ENCODE measurements around the gene SETDB2.

SETDB2 gene, protein sequence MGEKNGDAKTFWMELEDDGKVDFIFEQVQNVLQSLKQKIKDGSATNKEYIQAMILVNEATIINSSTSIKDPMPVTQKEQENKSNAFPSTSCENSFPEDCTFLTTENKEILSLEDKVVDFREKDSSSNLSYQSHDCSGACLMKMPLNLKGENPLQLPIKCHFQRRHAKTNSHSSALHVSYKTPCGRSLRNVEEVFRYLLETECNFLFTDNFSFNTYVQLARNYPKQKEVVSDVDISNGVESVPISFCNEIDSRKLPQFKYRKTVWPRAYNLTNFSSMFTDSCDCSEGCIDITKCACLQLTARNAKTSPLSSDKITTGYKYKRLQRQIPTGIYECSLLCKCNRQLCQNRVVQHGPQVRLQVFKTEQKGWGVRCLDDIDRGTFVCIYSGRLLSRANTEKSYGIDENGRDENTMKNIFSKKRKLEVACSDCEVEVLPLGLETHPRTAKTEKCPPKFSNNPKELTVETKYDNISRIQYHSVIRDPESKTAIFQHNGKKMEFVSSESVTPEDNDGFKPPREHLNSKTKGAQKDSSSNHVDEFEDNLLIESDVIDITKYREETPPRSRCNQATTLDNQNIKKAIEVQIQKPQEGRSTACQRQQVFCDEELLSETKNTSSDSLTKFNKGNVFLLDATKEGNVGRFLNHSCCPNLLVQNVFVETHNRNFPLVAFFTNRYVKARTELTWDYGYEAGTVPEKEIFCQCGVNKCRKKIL

GRCh38 chr13:49443704-49444523 is at the start of gene SETDB2, which contains the start of gene CAB39L:
TSS of gene SETDB2 (plus strand) at chr13:49444274. CDS start at chr13:49451894, 7,620 bp downstream.
TSS of gene CAB39L (minus strand) at chr13:49444064. CDS start at chr13:49382910, 61,154 bp downstream.
- DNase-seq, result peak; percentile 99

GRCh38 chr13:49395451-49395865 is 48.6 kb upstream of the SETDB2 start:
- DNase-seq, result no peak

GRCh38 chr13:49395878-49396380 is 48.1 kb upstream of the SETDB2 start:
- no peak for DNase-seq

- no peak for DNase-seq
These were observed 44.1 kb upstream of the SETDB2 start for GRCh38 chr13:49399801-49400472.

- no peak for DNase-seq
These were observed 43.1 kb upstream of the SETDB2 start for GRCh38 chr13:49400755-49401659.

- no peak for DNase-seq
These were observed 39.9 kb upstream of the SETDB2 start for GRCh38 chr13:49403996-49404702.

DNA sequence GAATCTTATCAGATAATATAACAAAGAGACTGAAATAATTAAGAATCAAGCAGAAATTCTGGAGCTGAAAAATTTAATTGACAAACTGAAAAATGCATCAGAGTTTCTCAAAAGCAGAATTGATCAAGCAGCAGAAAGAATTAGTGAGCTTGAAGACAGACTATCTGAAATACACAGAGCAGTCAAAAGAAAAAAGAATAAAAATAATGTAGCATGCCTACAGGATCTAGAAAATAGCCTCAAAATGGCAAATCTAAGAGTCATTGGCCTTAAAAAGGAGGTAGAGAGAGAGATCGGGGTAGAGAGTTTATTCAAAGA is 39.4 kb upstream of the SETDB2 start:
- no peak for DNase-seq

GRCh38 chr13:49407068-49407467 is 37.0 kb upstream of the SETDB2 start:
- no peak for DNase-seq

GRCh38 chr13:49407936-49408335 is 36.1 kb upstream of the SETDB2 start:
- DNase-seq, result no peak

GRCh38 chr13:49409008-49409407 is 35.1 kb upstream of the SETDB2 start:
- DNase-seq, result no peak

DNA sequence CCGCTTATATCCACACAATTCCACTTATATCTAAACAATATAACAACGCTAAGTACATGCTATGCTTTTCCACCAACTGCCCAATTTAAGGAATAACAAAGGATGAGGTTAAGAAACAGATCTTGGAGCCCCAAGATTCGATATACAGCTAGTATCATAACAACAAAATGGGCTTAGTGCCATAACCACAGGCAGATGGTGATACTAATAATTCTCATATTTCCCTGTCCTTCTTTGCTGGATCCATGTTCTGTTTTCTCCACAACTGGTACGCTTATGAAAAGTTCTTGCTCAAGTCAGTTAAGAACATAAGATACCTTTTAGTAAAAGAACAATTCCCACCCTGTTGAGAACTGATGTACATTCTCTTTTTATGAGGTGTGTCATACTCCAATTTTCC is 34.1 kb upstream of the SETDB2 start:
- DNase-seq, result no peak

- DNase-seq, result no peak
These were observed 33.6 kb upstream of the SETDB2 start for GRCh38 chr13:49410477-49410876.

DNA sequence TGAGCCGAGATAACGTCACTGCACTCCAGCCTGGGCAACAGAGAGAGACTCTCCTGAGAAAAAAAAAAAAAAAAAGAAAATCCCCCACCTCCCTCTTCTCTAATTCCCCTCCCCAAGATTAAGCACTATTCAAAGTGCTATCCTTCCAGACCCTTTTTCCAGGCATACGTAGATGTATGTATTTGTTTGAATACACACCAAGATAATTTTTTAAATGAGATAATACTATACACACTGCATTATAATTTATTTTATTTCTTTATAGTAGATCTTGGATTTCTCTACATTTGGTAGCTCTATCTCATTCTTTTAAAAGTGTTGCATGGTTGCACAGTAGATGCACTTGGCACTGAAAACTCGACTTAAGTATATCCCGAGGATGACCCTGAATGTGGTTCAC is 32.7 kb upstream of the SETDB2 start:
- no peak for DNase-seq

GRCh38 chr13:49412749-49413148 is 31.3 kb upstream of the SETDB2 start:
- DNase-seq, result no peak

- no peak for DNase-seq
These were observed 26.9 kb upstream of the SETDB2 start for GRCh38 chr13:49417161-49417560.

DNA sequence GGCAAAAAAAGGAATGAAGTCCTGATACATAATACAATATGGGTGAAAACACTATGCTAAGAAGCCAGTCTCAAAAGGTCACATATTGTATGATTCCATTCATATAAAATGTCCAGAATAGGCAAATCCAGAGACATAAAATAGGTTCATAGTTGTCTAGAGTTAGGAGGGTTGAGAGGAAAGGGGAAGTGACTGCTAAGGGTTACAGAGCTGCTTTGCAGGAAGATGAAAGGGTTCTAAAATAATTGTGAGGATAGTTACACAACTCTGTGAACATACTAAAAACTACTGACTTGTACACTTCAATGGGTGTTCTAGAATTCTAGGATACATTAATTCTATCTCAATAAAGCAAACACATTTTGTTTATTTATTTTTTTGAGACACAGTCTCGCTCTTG is 25.9 kb upstream of the SETDB2 start:
- DNase-seq, result no peak

DNA sequence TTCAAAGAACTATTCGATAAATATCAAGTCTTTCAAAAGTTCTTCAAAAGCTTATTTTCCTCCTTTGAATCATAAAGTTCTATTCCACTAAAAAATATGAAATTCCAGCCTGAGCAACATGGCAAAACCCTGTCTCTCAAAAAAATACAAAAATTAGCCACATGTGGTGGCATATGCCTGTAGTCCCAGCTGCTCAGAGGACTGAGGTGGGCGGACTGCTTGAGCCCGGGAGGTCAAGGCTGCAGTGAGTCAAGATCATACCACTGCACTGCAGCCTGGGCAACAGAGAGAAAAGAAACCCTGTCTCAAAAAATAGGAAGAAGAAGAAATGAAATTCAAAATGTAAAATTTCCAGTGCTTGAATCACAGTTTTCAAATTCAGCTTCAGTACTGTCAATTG is 24.8 kb upstream of the SETDB2 start:
- DNase-seq, result no peak

GRCh38 chr13:49421391-49421790 is 22.7 kb upstream of the SETDB2 start:
- DNase-seq, result peak; percentile 23

- DNase-seq, result no peak
These were observed 20.0 kb upstream of the SETDB2 start for GRCh38 chr13:49424011-49424560.

DNA sequence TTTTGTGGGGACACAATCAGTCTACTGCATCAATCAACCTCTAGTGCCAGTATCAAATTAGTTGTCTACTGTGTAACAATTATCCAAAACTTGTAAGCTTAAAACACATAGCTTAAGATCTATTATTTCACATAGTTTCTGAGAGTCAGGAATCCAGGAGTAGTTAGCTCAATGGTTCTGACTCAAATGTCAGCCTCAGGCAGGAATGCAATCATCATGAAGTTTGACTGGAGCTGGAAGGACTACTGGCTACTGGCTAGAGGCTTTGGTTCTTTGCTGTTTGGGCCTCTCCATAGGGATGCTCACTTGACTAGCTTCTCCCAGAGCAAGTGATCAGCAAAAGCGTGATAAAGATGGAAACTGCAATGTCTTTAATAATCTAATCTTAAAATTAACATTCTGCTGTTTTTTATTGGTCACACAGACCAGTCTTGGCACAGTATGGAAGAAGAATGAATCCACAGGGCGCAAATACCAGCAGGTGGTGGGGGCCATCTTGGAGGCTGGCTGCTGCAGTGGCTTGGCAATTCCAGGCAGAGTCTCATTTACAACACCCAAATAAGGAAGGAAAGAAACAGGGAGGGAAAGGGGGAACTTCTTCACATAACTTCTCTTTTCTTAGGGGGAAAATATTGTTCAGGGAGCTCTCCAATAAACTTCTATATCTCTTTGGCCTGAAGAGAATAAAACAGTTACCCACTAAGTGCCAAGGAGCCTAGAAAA is 15.9 kb upstream of the SETDB2 start:
- DNase-seq, result no peak
